CD4-positive, alpha-beta T cell treated with Interleukin-4 for 4 hours (primary cell): ENCODE measurements around the gene SMPD2.

Experiments used
- DNase-seq: peaks from one replicate; pipeline ENCODE4 v3.0.0-alpha.2; 2020

Gene SMPD2, protein sequence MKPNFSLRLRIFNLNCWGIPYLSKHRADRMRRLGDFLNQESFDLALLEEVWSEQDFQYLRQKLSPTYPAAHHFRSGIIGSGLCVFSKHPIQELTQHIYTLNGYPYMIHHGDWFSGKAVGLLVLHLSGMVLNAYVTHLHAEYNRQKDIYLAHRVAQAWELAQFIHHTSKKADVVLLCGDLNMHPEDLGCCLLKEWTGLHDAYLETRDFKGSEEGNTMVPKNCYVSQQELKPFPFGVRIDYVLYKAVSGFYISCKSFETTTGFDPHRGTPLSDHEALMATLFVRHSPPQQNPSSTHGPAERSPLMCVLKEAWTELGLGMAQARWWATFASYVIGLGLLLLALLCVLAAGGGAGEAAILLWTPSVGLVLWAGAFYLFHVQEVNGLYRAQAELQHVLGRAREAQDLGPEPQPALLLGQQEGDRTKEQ

DNA sequence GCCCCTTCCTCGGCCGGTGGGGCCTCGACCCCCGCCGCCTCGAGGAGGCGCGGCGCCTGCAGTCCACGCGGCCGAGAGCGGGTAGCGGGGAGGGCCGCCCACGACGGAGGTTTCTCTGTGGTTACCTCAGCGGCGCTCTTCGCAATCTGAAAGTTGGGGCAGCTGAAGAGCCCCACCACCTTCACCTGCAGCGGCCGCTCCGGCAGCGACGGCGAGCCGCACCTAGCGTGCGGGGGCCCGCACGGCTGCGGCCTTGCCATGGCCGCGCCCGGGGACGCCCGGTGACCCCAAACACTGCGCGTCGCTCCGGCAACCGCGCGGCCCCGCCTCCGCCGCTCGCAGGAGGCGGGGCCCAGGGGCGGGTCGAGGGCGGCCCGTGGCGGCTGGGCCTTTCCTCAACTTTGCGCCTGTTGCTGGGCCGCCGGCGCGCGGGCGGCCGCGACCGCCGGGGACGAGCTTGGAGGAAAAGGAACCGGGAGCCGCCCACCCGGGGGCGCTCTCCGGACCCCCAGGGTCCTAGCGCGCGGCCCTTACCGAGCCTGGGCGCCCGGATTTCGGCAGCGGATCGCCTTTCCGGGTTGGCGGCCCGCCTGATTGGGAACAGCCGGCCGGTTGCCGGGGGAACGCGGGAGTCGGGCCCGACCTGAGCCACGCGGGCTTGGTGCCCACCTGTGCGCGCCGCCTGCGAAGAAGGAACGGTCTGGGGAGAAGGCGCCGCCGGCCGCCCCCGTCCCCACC is at the start of gene SMPD2, which contains the start of gene PPIL6:
SMPD2 (plus strand) TSS at position 394 of the 738 bp plus-strand sequence. CDS start 398 bp downstream, outside the sequence.
PPIL6 (minus strand) TSS at position 298 of the 738 bp plus-strand sequence; CDS start at position 260, 38 bp downstream.
- peak; percentile 82 for DNase-seq

DNA sequence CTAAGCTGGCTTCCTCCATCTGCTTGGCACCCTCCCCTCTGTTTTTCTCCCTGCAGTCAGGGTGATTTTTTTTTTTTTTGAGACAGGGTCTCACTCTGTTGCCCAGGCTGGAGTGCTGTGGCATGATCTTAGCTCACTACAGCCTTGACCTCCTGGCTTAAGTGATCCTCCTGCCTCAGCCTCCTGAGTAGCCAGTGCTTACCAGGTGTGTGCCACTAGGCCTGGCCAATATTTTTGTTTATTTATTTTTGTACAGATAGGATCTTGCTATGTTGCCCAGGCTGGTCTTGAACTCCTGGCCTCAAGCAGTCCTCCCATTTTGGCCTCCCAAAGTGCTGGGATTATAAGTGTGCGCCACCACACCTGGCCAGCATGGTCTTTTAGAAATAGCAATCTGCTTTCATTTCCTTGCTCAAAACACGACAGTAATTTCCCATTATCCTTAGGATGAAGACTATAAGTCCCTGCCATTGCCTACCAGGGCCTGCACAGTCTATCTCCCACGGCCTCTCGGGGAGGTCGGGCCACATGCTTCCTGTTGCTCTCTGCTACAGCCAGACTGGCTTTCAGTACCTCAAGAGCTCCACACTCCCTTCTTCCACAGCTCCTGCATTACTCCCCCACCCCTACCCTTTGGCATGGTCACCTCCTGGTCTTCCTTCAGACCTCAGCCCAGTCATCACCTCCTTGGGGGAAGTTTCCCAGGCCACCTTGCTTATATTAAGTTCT is 47.2 kb upstream of the SMPD2 start:
- no peak for DNase-seq

DNA sequence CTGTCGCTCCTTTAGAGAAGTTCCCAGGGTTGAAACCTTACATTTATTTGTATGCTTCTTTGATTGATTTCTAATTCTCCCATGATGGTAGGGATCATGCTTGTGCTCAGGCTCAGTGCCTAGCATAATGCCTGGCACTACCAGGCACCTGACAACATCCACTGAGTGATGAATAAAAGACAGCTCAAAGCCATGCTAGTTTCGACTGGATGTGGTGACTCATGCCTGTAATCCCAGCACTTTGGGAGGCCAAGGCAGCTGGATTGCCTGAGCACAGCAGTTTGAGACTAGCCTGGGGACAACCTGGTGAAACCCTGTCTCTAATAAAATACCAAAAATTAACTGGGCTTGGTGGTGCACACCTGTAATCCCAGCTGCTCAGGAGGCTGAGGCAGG is 46.6 kb upstream of the SMPD2 start:
- DNase-seq = no peak

DNA sequence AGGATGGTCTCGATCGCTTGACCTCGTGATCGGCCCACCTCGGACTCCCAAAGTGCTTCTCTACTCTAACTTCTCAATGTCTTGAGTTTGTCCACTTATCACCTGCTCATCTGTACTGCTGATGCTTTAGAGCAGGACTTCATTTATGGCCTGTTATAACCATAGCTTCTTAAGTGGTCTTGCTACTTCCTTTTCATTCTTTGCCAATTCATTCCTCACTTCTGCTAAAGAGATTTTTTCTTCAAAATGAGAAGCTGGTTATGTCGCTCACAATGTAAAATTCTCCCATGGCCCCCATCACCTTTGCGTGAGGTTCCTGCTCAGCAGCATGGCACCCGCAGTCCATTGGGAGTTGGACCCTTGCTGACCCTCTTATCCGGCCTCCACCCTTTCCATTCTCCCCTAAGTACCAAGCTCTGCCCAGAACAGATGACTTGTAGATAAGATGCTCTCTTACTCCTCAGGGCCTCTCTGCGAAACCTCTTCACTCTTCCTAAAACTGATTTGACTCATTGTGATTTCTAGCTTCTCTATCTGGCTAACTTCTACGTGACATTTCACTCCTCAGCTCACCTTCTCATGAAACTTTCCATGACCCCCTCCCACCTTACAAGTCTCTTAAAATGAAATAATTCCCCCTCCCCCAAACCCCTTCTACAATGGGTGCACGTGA is 44.3 kb upstream of the SMPD2 start:
- no peak for DNase-seq

DNA sequence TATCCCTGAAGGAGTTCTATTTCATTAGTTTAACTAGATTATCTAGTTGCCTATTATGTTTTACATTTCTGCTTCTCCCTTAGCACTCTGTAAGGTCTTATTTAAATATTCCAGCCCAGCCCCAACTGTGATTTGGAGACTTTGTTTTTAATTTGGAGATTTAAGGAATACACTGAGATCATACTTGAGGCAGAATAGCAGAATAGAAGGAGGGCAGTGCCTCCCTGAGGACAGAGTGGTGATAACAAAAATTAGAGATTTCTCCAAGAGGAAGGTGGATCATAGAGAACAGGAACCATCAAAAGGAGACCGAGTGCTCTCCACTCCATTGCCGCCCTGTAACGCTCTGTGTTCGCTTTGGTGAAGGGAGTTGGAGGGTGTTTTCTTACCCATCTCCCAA is 43.5 kb upstream of the SMPD2 start:
- DNase-seq = no peak

DNA sequence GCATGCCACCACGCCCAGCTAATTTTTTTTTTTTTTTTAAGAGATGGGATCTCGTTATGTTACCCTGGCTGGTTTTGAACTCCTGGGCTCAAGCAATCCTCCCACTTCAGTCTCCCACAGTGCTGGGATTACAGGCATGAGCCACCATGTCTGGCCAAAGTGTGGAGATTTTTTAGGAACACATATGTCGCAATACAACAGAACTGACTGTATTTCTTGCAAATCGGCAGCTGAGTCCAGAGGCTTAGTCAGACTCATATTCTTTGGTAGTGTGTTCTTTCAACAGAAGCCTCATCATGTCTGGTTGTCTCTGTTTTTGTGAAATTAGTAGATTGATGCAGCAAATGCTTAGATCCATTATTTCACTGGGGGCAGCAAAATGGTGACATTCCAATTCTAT is 34.3 kb upstream of the SMPD2 start:
- DNase-seq = no peak

DNA sequence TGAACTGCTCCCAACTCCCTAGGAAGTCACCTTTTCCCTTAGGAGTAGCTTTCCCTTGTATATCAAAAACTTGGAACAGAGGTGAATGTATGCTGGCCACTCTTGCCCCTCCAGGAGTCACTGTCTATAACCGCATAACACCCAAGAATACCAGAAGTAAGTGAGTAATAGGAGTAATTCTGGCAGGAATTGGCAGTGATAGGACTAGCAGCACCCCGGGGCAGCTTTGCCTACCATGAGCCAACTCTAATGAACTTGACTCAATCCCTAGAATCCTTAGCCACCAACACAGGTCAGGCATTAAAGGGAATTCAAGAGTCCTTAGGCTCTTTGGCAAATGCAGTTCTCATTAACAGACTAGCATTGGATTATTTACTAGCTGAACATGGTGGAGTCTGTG is 29.5 kb upstream of the SMPD2 start:
- no peak for DNase-seq

DNA sequence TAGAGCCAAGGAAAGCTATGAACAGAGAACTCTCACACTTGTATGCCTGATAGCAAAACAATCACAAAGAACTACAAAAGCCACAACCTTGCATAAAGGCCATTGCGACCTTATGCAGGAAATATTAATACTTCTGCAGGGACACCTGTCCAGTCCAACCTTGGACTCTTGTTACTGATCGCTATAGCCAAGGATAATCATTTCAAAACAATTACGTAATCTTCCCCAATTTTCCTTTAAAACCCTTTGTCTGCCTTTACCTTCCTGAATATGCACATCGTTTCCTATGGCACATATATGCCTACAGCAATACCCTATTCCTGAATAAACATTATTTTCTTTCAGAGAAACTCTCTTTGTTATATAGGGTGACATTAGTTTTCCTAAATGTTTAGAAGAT is 22.9 kb upstream of the SMPD2 start:
- no peak for DNase-seq

DNA sequence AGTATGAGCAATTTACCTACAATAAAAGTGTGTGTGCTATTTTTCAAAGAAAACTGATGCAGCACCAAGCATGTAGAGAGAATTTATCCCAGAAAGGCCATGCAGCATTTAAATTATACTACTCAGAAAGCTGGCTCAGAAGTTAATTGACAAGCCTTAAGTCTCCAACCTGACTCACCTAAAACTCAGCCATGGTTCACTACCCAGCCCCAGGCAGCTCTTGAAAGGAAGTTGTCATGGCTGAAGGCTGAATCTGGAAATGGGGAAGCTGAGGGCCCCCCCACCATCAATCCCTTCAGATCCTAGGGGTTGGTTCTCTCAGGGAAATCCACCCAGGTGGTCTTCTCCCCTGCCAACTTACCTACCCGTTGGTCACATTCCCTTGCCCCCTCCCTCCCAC is 19.8 kb upstream of the SMPD2 start:
- DNase-seq = no peak

DNA sequence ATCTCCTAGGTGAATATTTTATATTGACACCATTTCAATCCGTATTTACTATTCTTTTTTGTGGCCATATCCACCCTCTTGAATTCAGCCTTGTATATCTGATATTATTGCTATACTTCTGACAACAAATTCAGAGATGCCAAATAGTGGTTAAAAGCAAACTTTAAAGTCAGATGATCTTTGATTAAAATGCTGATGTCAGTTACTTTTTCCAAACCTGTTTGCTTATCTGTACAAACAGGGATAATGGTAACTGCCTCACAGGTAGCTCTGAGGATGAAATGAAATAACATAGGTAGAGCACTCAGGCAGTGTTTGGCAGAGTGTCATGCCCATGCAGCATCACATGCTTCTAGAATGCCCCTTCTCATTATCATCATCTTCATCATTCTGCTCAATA is 19.3 kb upstream of the SMPD2 start:
- no peak for DNase-seq

DNA sequence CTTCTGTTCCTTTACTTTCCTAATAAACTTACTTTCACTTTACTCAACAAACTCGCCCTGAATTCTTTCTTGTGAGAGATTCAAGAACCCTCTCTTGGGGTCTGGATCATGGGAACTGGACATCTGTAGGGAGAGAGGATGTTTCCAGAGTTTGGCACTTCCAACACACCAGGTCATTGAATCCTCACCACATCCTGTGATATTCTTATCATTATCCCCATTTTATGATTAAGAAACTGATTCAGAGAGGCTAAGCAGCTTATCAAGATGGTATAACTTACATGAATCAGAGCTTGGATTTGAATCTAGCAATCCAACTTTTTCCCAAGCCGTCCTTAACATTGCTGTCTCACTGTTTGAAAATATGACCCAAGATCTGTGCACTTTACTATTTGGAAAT is 15.6 kb upstream of the SMPD2 start:
- DNase-seq = no peak

DNA sequence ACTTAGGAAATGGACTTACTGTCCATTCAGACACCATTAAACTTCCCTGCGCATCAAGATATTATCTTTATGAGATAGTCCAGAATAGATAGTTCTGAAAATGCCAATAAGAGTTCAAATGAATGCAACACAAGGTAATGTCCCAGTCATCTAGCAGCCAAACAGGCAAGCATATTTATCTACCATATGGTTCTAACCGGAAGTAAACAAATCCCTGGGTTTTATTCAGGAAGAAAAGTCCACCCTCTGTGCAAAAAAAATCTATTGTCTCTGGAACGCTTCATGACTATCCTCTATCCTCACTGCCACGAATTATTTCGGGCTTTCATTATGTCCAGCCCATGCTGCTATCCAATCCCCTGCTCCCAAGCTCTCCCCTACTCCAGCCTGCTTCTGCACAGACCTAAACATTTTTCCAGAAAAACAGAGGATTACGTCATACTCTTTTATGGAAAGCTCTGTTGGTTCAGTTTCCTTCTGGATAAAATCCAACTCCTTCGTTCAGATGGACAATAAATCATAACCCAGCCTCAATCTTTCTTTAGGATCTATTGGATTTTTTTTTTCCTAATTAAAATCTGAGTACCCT is 11.5 kb upstream of the SMPD2 start:
- DNase-seq = no peak

DNA sequence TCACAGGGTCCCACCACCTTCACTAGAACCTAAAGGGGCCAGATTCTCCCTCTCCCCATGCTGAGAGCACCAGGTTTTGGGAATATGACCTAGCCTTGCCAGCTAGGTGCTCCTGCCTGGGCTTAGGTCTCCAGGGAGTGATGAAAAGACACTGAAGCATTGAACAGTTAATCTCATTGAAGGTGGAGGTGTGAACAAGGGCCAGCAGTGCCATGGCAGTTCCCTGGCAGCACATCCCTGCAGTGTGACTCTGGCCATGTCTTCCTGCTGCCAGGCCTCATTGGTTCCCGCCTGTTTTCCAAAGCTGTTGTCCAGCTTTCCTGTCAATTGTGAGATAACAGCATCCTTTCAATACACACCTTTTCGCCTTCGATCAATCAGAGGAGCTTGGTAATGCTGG is 11.0 kb upstream of the SMPD2 start:
- DNase-seq = no peak

DNA sequence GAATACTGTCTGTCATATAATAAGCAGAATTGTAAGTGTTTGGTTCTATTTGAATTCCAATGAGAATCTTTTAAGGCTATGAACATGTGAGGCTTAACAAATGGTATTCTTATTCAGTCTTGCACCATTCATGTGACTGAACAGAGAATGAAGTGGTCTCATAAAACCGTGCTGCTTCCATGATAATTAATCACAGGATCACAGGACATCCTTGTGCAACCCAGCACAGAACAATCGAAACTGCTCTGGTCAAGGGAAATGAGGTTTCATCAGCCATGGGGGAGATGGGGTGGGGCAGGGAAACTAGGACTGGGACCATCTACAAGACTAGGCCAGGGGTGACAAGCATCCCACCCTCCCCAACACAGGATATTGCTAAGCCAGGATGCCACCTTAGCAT is 6.1 kb upstream of the SMPD2 start:
- no peak for DNase-seq

DNA sequence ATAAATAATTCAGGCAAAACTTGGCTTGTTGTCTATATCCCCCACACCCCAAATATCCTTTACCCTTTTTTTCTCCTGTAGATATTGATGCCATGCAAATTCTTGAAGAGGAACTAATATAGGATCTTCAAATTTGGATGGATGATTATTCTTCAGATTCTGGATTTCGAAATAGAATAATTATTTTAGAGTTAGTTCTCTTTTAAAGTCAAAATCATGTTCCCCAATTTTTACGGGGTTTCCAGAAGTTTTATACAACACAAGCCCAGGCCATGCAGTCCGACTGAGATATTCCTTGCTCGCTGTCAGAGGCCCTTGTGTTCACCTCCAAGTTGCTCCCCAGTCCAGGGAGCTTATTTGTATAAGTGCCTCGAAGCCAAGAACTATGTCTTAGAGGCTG is 4.5 kb upstream of the SMPD2 start:
- no peak for DNase-seq

DNA sequence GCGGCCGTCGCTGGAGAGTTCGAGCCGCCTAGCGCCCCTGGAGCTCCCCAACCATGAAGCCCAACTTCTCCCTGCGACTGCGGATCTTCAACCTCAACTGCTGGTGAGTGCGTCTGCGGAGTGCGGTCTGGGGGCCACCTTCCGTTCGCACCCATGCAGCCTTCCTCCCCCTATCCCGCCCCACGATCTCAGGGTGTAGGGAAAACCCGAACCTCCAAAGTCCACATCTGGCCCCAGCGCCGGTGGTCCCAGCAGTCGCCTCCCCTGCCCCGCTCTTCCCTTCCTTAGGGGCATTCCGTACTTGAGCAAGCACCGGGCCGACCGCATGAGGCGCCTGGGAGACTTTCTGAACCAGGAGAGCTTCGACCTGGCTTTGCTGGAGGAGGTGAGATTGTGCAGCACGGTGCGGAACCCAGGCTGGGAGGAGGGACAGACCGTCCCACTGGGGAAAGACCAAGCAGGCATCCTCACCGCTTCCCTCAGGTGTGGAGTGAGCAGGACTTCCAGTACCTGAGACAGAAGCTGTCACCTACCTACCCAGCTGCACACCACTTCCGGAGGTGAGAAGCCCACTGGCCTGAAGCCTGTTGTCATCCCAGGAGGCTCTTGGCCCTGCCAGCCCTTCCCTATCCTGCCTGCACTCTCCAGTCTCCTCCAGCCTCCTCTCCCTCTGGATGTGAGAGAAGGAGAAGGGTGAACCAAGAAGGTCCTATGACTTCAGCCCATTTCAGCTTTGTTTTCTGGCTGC is 719 bp downstream of the SMPD2 start:
- DNase-seq = peak; percentile 34

DNA sequence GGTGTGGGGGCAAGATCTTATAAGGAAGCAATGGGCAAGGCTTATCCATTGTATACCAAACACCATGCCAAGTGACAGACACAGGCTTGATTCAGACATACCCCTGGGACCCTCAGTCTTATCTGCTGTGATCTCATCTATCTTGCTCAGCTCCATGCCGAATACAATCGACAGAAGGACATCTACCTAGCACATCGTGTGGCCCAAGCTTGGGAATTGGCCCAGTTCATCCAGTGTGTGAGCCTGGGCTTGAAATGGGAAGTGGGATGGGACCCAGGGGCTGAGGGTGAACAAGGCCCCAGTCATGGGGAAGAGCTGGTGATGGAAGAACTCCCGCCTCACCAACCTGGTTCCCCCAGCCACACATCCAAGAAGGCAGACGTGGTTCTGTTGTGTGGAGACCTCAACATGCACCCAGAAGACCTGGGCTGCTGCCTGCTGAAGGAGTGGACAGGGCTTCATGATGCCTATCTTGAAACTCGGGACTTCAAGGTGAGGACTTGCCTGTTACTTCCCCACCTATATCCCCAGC is 1.9 kb downstream of the SMPD2 start:
- DNase-seq = no peak

DNA sequence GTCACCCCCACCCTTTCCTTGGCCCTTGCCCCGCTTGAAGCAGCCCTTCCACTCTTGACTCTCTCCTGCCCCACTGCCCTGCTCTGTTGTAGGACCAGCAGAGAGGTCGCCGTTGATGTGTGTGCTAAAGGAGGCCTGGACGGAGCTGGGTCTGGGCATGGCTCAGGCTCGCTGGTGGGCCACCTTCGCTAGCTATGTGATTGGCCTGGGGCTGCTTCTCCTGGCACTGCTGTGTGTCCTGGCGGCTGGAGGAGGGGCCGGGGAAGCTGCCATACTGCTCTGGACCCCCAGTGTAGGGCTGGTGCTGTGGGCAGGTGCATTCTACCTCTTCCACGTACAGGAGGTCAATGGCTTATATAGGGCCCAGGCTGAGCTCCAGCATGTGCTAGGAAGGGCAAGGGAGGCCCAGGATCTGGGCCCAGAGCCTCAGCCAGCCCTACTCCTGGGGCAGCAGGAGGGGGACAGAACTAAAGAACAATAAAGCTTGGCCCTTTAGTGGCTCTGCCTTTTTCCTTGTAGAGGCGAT is 3.0 kb downstream of the SMPD2 start:
- DNase-seq = no peak

DNA sequence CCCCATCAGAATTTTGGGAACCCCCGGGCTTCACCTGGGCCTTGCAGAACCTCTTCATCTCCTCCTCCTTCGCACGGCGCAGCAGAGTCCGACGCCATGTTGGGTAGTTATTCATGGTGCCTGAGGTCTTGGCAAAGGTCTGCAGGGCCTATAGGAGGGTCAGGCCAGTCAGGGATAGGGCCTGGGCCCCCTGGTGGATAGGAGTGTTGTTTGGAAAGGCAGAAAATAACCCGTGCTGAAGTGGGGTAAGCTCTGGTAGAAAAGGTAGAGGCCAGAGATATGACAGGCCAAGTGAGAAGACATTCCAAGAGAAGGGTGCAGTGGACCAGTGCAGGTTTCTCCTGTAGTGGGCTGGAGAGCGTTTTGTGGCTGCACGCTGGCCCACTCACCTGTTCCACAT is 4.9 kb downstream of the SMPD2 start:
- DNase-seq = no peak

DNA sequence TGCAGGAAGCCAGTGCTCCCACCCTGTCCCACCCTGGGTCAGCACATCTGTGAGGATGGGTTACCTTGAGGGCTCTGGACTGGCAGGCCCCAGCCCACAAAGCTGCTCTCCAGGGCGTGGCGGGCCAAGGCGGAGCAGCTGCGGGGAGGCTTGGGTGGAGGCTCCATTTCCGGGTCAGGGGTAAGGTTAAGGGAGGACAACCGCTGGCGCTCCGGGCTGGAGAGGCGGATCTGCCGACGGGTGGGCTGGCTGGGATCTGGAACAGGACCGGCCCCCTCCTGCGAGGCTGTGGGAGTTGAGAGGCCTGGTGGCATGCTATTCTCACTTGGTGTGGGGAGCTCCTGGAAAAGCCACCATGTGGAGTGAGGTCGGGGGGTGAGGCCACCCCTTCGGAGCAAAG is 5.5 kb downstream of the SMPD2 start:
- DNase-seq = no peak

DNA sequence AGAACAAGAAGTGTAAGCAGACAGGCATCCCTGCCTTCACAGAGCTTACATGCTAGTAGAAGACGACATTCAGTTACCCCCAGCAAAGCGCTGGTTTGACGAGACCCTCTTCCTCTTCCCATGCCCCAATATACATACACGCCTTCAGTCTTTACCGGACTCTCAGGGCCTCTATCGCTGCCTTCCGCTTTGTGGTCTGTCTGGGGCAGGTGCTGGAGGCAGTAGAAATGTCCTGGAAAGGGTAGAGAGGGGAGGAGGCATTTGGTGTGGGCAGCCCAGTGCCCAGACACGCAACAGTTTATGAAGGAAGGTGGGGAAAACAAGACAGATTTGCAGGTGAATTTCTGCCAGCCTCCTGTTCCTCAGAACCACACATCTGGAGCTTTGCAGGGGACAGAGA is 6.0 kb downstream of the SMPD2 start:
- no peak for DNase-seq
